ENCODE data around the gene SKOR1. TPM values are rescaled to one million over a fixed set of nuclear protein-coding genes. Genes with fewer than 3 reads are reported as not detected.

SKOR1 gene
- total and polyA plus RNA-seq, 10 of the 15 experiments (the other 5 are each of a cell fraction or from before 2014, with no cell fraction given): 0.04 to 0.36 (median 0.10) TPM; not detected in 4

DNA sequence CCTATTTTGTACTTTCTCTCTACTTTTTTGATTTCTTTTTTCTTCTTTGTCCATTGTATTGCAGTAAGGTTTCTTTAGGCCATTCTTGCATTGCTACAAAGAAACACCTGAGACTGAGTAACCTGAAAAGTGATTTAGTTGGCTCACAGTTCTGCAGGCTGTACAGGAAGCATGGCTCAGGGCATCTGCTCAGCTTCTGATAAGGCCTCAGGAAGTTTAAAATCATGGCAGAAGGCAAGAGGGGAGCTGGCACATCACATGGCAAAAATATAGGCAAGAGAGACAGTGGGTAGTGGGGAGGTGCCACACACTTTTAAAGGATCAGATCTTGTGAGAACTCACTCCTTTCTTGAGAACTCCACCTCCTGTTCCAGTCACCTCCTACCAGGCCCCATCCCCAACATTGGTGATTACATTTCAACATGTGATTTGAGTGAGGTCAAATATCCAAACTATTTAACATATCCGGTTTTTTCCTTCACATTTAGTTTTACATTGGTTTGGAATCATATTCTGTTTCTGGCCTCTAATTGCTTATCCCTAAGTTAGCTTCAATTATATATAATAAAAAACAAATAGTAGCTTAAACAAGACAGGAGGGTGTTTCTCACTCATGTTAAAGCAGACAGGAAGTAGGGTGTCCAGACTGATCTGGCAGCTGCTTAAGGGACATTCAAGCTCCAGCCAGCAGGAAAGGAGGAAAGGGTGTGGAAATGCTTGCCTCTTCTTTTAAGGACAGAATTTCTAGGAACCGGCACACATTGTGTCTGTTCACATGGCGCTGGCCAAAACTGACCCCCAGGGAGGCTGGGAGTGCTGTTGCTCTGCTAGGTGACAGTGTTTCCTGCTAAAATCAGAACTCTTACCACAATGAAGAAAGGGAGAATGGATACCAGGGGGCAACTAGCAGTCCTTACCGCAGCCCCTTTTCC is 28.8 kb upstream of the SKOR1 start:
- FAIRE-seq (no peak), ATAC-seq (no peak), DNase-seq (ENCODE audit: low read depth, low spot score) (no peak)
- peaks cover 1% of the 10 kb centered on the region; the same call in 2 of the 3 replicates for H3K9me3 ChIP-seq (replicated peaks; ENCODE audit: control insufficient read depth, insufficient read depth, low read length)
- H3K79me2 ChIP-seq (ENCODE audit: control insufficient read depth, insufficient read depth, low read length): no peaks in the 10 kb centered on the region
- 84% methylated on average over 4 of the region's 4 CpGs for WGBS (ENCODE audit: insufficient coverage, insufficient replicate concordance, low lambda C conversion rate, missing lambda C conversion rate)
- no peak overlapping the region for H3K9ac ChIP-seq (ENCODE audit: control insufficient read depth, insufficient read depth, low read length)
- H3K4me3 ChIP-seq: no peak overlapping the region
- H3K4me1 ChIP-seq (ENCODE audit: control insufficient read depth, insufficient read depth, low read length): no peaks in the 10 kb centered on the region
- BruUV-seq (replicated peaks): no TSS peak
- CTCF ChIA-PET: no interaction called here
- intact Hi-C loops (cut with micrococcal nuclease; ENCODE audit: unreplicated experiment) (no loop called here), in situ Hi-C loops (cut with MboI) (no loop called here)
- RAD21 ChIA-PET (ENCODE audit: unreplicated experiment): interaction anchor here (1.0 to 1.5 kb wide), 2 partner anchors 11 to 295 kb away, joined by 3 to 4 read pairs; no protein-coding TSS in a partner anchor
- H3K4me2 ChIP-seq (ENCODE audit: control insufficient read depth, insufficient read depth): no peak overlapping the region
- no peak overlapping the region for H3K27ac ChIP-seq (ENCODE audit: control insufficient read depth, insufficient read depth)
- no peaks in the 10 kb centered on the region for H3K27me3 ChIP-seq (replicated peaks in 1 of 2; ENCODE audit: control insufficient read depth in 2 of 2, insufficient read depth in 2 of 2, low read length in 1 of 2)
- POLR2A ChIA-PET: no interaction called here
- SMC1A ChIA-PET (ENCODE audit: uncharacterized antibody, unreplicated experiment): interaction anchor here (1.0 to 2.1 kb wide), 2 partner anchors 11 to 36 kb away, joined by 3 to 6 read pairs; no protein-coding TSS in a partner anchor
- H2AFZ ChIP-seq (ENCODE audit: control insufficient read depth, low read depth, low read length): no peak overlapping the region
- no peaks in the 10 kb centered on the region; a peak in 1 of 4 replicates for H3K36me3 ChIP-seq (ENCODE audit: control insufficient read depth in 2 of 2, insufficient read depth in 2 of 2, low read length in 1 of 2)
- no peaks in the 10 kb centered on the region for H4K20me1 ChIP-seq (ENCODE audit: control insufficient read depth, insufficient read depth)
- TF ChIP-seq CBX5 (IDR thresholded peaks at IDR 0.05; ENCODE audit: low read depth) (no peak), BHLHE40 (IDR thresholded peaks at IDR 0.05; ENCODE audit: borderline replicate concordance in 1 of 2, low read depth in 2 of 2, low read length in 1 of 2) (no peak), PAX5 (IDR thresholded peaks at IDR 0.05; ENCODE audit: borderline replicate concordance, low read depth, low read length) (no peak), CBFB (IDR thresholded peaks at IDR 0.05; ENCODE audit: low read depth) (no peak), ZNF24 (IDR thresholded peaks at IDR 0.05) (no peak), NR2C1 (IDR thresholded peaks at IDR 0.05) (no peak), TARDBP (IDR thresholded peaks at IDR 0.05; ENCODE audit: borderline replicate concordance) (no peak), ZNF274 (IDR thresholded peaks at IDR 0.05; ENCODE audit: insufficient read depth, insufficient read length) (no peak), YBX1 (IDR thresholded peaks at IDR 0.05) (no peak), SREBF2 (IDR thresholded peaks at IDR 0.05; ENCODE audit: low read length) (no peak), EZH2 (IDR thresholded peaks at IDR 0.05; ENCODE audit: borderline replicate concordance, control insufficient read depth, low read depth, low read length) (no peak), FOS (IDR thresholded peaks at IDR 0.05; ENCODE audit: borderline replicate concordance, extremely low read depth, insufficient read length) (no peak), CHD4 (IDR thresholded peaks at IDR 0.05) (no peak), POLR2AphosphoS2 (IDR thresholded peaks at IDR 0.05; ENCODE audit: low read depth, low read length) (no peak)
- TF ChIP-seq, protein P1, sequence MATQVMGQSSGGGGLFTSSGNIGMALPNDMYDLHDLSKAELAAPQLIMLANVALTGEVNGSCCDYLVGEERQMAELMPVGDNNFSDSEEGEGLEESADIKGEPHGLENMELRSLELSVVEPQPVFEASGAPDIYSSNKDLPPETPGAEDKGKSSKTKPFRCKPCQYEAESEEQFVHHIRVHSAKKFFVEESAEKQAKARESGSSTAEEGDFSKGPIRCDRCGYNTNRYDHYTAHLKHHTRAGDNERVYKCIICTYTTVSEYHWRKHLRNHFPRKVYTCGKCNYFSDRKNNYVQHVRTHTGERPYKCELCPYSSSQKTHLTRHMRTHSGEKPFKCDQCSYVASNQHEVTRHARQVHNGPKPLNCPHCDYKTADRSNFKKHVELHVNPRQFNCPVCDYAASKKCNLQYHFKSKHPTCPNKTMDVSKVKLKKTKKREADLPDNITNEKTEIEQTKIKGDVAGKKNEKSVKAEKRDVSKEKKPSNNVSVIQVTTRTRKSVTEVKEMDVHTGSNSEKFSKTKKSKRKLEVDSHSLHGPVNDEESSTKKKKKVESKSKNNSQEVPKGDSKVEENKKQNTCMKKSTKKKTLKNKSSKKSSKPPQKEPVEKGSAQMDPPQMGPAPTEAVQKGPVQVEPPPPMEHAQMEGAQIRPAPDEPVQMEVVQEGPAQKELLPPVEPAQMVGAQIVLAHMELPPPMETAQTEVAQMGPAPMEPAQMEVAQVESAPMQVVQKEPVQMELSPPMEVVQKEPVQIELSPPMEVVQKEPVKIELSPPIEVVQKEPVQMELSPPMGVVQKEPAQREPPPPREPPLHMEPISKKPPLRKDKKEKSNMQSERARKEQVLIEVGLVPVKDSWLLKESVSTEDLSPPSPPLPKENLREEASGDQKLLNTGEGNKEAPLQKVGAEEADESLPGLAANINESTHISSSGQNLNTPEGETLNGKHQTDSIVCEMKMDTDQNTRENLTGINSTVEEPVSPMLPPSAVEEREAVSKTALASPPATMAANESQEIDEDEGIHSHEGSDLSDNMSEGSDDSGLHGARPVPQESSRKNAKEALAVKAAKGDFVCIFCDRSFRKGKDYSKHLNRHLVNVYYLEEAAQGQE (IDR thresholded peaks at IDR 0.05; ENCODE audit: low read depth, low read length): no peak
- TF ChIP-seq, protein P2, sequence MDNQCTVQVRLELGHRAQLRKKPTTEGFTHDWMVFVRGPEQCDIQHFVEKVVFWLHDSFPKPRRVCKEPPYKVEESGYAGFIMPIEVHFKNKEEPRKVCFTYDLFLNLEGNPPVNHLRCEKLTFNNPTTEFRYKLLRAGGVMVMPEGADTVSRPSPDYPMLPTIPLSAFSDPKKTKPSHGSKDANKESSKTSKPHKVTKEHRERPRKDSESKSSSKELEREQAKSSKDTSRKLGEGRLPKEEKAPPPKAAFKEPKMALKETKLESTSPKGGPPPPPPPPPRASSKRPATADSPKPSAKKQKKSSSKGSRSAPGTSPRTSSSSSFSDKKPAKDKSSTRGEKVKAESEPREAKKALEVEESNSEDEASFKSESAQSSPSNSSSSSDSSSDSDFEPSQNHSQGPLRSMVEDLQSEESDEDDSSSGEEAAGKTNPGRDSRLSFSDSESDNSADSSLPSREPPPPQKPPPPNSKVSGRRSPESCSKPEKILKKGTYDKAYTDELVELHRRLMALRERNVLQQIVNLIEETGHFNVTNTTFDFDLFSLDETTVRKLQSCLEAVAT (IDR thresholded peaks at IDR 0.05): no peak
- TF ChIP-seq, protein P3, sequence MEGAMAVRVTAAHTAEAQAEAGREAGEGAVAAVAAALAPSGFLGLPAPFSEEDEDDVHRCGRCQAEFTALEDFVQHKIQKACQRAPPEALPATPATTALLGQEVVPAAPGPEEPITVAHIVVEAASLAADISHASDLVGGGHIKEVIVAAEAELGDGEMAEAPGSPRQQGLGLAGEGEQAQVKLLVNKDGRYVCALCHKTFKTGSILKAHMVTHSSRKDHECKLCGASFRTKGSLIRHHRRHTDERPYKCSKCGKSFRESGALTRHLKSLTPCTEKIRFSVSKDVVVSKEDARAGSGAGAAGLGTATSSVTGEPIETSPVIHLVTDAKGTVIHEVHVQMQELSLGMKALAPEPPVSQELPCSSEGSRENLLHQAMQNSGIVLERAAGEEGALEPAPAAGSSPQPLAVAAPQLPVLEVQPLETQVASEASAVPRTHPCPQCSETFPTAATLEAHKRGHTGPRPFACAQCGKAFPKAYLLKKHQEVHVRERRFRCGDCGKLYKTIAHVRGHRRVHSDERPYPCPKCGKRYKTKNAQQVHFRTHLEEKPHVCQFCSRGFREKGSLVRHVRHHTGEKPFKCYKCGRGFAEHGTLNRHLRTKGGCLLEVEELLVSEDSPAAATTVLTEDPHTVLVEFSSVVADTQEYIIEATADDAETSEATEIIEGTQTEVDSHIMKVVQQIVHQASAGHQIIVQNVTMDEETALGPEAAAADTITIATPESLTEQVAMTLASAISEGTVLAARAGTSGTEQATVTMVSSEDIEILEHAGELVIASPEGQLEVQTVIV (IDR thresholded peaks at IDR 0.05; ENCODE audit: borderline replicate concordance, partially characterized antibody): no peak

All from GM12878 (cell line).